ENCODE results near the gene SMYD3.

SMYD3 gene

DNA sequence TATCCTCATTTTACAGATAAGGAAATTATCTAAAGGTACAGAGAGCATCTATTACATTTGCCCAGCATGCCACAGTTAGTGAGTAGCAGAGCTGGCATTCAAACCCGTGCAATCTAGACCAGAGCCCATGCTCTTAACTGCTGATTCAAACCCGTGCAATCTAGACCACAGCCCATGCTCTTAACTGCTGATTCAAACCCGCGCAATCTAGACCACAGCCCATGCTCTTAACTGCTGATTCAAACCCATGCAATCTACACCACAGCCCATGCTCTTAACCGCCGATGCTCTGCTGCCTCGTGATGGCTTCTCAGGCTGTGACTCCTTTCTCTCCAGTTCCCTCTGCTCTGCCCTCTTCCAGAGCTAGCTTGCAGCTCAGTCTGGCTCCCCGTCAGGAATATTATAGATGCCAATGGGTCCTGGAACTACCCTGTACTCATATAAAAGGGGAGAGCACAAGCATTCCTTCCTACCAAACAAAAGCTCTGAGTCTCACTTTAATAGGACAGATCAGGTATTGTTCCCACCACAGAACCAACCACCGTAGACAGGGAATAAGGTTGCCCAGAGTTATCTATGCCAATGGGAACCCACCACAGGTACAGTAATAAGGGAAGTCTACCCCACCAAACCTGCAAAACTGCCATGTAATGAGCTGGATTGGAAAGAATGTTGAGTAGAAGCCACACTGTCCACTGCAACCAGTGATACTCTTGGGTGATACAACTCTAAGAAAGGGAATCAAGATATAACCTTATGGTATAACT is 78.4 kb downstream of the SMYD3 start:
- TF ChIP-seq POLR2AphosphoS5 (IDR thresholded peaks at IDR 0.05; ENCODE audit: low read depth) (0 out of 2 replicates have a peak, but pooled peaks have one; percentile 33), SPI1 (IDR thresholded peaks at IDR 0.05; ENCODE audit: borderline replicate concordance, low read depth) (no peak), GABPA (IDR thresholded peaks at IDR 0.05; ENCODE audit: low read depth) (no peak)
- TF ChIP-seq, protein P1, sequence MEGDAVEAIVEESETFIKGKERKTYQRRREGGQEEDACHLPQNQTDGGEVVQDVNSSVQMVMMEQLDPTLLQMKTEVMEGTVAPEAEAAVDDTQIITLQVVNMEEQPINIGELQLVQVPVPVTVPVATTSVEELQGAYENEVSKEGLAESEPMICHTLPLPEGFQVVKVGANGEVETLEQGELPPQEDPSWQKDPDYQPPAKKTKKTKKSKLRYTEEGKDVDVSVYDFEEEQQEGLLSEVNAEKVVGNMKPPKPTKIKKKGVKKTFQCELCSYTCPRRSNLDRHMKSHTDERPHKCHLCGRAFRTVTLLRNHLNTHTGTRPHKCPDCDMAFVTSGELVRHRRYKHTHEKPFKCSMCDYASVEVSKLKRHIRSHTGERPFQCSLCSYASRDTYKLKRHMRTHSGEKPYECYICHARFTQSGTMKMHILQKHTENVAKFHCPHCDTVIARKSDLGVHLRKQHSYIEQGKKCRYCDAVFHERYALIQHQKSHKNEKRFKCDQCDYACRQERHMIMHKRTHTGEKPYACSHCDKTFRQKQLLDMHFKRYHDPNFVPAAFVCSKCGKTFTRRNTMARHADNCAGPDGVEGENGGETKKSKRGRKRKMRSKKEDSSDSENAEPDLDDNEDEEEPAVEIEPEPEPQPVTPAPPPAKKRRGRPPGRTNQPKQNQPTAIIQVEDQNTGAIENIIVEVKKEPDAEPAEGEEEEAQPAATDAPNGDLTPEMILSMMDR (IDR thresholded peaks at IDR 0.05; ENCODE audit: insufficient read depth, low read length): no peak
- peak in 1 of 2 experiments; percentile 77 for DNase-seq (ENCODE audit: low read depth in 1 of 2, low spot score in 1 of 2)
- Histone ChIP-seq H3K4me3 (replicated peaks; ENCODE audit: insufficient read depth, low read length) (no peak overlapping the region), H3K27ac (replicated peaks) (peak overlapping the region; percentile 60), H3K27me3 (ENCODE audit: insufficient read depth, poor library complexity, severe bottlenecking) (no peaks in the 10 kb centered on the region)

DNA sequence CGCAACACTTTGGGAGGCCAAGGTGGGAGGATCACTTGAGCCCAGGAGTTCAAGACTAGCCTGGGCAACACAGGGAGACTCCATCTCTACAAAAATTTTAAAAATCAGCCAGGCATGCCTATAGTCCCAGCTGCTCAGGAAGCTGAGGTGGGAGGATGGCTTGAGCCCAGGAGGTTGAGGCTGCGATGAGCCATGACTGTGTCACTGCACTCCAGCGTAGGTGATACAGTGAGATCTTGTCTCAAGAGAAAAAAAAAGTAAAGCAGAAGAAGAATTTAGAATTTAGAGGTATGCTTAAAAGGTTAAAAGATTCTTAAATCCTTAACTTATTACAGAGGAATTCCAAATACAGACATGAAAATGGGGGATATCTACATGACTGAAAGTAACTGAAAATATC is 79.5 kb downstream of the SMYD3 start:
- H3K4me3 ChIP-seq (replicated peaks; ENCODE audit: insufficient read depth, low read length): no peak overlapping the region
- TF ChIP-seq, protein P2, sequence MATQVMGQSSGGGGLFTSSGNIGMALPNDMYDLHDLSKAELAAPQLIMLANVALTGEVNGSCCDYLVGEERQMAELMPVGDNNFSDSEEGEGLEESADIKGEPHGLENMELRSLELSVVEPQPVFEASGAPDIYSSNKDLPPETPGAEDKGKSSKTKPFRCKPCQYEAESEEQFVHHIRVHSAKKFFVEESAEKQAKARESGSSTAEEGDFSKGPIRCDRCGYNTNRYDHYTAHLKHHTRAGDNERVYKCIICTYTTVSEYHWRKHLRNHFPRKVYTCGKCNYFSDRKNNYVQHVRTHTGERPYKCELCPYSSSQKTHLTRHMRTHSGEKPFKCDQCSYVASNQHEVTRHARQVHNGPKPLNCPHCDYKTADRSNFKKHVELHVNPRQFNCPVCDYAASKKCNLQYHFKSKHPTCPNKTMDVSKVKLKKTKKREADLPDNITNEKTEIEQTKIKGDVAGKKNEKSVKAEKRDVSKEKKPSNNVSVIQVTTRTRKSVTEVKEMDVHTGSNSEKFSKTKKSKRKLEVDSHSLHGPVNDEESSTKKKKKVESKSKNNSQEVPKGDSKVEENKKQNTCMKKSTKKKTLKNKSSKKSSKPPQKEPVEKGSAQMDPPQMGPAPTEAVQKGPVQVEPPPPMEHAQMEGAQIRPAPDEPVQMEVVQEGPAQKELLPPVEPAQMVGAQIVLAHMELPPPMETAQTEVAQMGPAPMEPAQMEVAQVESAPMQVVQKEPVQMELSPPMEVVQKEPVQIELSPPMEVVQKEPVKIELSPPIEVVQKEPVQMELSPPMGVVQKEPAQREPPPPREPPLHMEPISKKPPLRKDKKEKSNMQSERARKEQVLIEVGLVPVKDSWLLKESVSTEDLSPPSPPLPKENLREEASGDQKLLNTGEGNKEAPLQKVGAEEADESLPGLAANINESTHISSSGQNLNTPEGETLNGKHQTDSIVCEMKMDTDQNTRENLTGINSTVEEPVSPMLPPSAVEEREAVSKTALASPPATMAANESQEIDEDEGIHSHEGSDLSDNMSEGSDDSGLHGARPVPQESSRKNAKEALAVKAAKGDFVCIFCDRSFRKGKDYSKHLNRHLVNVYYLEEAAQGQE (IDR thresholded peaks at IDR 0.05; ENCODE audit: insufficient replicate concordance, low read depth): no peak
- no peak for TF ChIP-seq GABPA (IDR thresholded peaks at IDR 0.05; ENCODE audit: low read depth)
- TF ChIP-seq SPI1 (IDR thresholded peaks at IDR 0.05; ENCODE audit: borderline replicate concordance, low read depth): no peak
- TF ChIP-seq, protein P1 (IDR thresholded peaks at IDR 0.05; ENCODE audit: insufficient read depth, low read length): no peak
- no peak for TF ChIP-seq POLR2AphosphoS5 (IDR thresholded peaks at IDR 0.05; ENCODE audit: low read depth)
- DNase-seq (ENCODE audit: low read depth in 1 of 2, low spot score in 1 of 2): no peak
- no peaks in the 10 kb centered on the region for H3K27me3 ChIP-seq (ENCODE audit: insufficient read depth, poor library complexity, severe bottlenecking)
- H3K27ac ChIP-seq (replicated peaks): peak overlapping the region; percentile 60

DNA sequence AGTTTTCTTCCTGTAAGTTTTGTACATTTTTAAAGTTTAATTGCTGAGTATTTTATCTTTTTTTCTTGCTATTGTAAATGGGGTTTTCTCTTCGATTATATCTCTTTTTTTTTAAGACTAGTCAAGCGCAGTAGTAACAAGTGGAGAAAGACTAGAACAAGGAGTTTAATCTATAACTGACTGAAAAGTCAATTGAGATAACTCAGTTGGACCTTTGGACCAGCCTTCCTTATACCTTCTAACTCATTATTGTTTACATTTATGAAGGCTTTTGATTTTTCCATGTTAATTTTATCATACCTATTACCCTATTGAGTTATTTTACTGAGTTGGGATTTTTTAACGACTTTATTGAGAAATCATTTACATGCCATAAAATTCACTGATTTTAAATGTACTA is 81.2 kb downstream of the SMYD3 start:
- TF ChIP-seq, protein P2 (IDR thresholded peaks at IDR 0.05; ENCODE audit: insufficient replicate concordance, low read depth): no peak
- no peak for TF ChIP-seq POLR2AphosphoS5 (IDR thresholded peaks at IDR 0.05; ENCODE audit: low read depth)
- Histone ChIP-seq H3K27ac (replicated peaks) (no peak overlapping the region), H3K27me3 (ENCODE audit: insufficient read depth, poor library complexity, severe bottlenecking) (no peaks in the 10 kb centered on the region), H3K4me3 (replicated peaks; ENCODE audit: insufficient read depth, low read length) (no peak overlapping the region)
- DNase-seq (ENCODE audit: low read depth in 1 of 2, low spot score in 1 of 2): no peak

- Histone ChIP-seq H3K27ac (replicated peaks) (no peak overlapping the region), H3K27me3 (ENCODE audit: insufficient read depth, poor library complexity, severe bottlenecking) (no peaks in the 10 kb centered on the region), H3K4me3 (replicated peaks; ENCODE audit: insufficient read depth, low read length) (no peak overlapping the region)
- TF ChIP-seq, protein P1 (IDR thresholded peaks at IDR 0.05; ENCODE audit: insufficient read depth, low read length): no peak
- TF ChIP-seq, protein P2 (IDR thresholded peaks at IDR 0.05; ENCODE audit: insufficient replicate concordance, low read depth): no peak
- no peak for DNase-seq (ENCODE audit: low read depth in 1 of 2, low spot score in 1 of 2)
These were observed 81.8 kb downstream of the SMYD3 start for GRCh38 chr1:246425139-246425794.
